Measurements from ENCODE around the gene CCDC40.

- no peak for TF ChIP-seq CTCF (IDR thresholded peaks at IDR 0.05)
- no peak for TF ChIP-seq POLR2AphosphoS5 (IDR thresholded peaks at IDR 0.05)
- no peak for TF ChIP-seq POLR2A (IDR thresholded peaks at IDR 0.05)
Observed at GRCh38 chr17:80109713-80110446, 73.4 kb downstream of the CCDC40 start.

All from stomach (tissue), 4 donors.